ENCODE measurements around the gene SNX30. TPM values are rescaled to one million over a fixed set of nuclear protein-coding genes. Genes with fewer than 3 reads are reported as not detected.

The SNX30 gene
- total RNA-seq, 2 donors from 2014 or later, result 5.0 to 5.7 TPM

- no peaks in the 10 kb centered on the region for H3K36me3 ChIP-seq
- DNase-seq (ENCODE audit: low spot score), result no peak
- no peak overlapping the region for H3K4me3 ChIP-seq
- H3K27ac ChIP-seq, result no peak overlapping the region
- H3K4me1 ChIP-seq, result no peaks in the 10 kb centered on the region
- H3K9me3 ChIP-seq, result no peaks in the 10 kb centered on the region
- no peak for TF ChIP-seq CTCF (IDR thresholded peaks at IDR 0.05)
- H3K27me3 ChIP-seq, result no peaks in the 10 kb centered on the region
Observed at GRCh38 chr9:112896131-112896530, 145.6 kb downstream of the SNX30 start.

- DNase-seq (ENCODE audit: low spot score), result no peak
- H3K27ac ChIP-seq, result no peak overlapping the region
- no peaks in the 10 kb centered on the region for H3K27me3 ChIP-seq
- H3K4me1 ChIP-seq, result no peaks in the 10 kb centered on the region
- H3K9me3 ChIP-seq, result no peaks in the 10 kb centered on the region
- H3K4me3 ChIP-seq, result no peak overlapping the region
- TF ChIP-seq CTCF (IDR thresholded peaks at IDR 0.05), result no peak
- H3K36me3 ChIP-seq, result no peaks in the 10 kb centered on the region
Observed at GRCh38 chr9:112898872-112899311, 148.3 kb downstream of the SNX30 start.

- H3K9me3 ChIP-seq, result no peaks in the 10 kb centered on the region
- H3K4me1 ChIP-seq, result no peaks in the 10 kb centered on the region
- no peaks in the 10 kb centered on the region for H3K36me3 ChIP-seq
- no peaks in the 10 kb centered on the region for H3K27me3 ChIP-seq
- no peak overlapping the region for H3K4me3 ChIP-seq
- no peak overlapping the region for H3K27ac ChIP-seq
- no peak for DNase-seq (ENCODE audit: low spot score)
- TF ChIP-seq CTCF (IDR thresholded peaks at IDR 0.05), result no peak
Observed at GRCh38 chr9:112900488-112900887, 149.9 kb downstream of the SNX30 start.

- DNase-seq (ENCODE audit: low spot score), result no peak
- no peaks in the 10 kb centered on the region for H3K27me3 ChIP-seq
- H3K4me1 ChIP-seq, result no peaks in the 10 kb centered on the region
- no peaks in the 10 kb centered on the region for H3K9me3 ChIP-seq
- no peak for TF ChIP-seq CTCF (IDR thresholded peaks at IDR 0.05)
- no peak overlapping the region for H3K4me3 ChIP-seq
- H3K27ac ChIP-seq, result no peak overlapping the region
- no peaks in the 10 kb centered on the region for H3K36me3 ChIP-seq
Observed at GRCh38 chr9:112900901-112901300, 150.3 kb downstream of the SNX30 start.

GRCh38 chr9:112905084-112905483 is 154.5 kb downstream of the SNX30 start:
- Histone ChIP-seq H3K27me3 (no peaks in the 10 kb centered on the region), H3K9me3 (no peaks in the 10 kb centered on the region), H3K4me3 (no peak overlapping the region), H3K36me3 (no peaks in the 10 kb centered on the region), H3K27ac (no peak overlapping the region), H3K4me1 (no peaks in the 10 kb centered on the region)
- no peak for TF ChIP-seq CTCF (IDR thresholded peaks at IDR 0.05)
- no peak for DNase-seq (ENCODE audit: low spot score)

- H3K36me3 ChIP-seq, result no peaks in the 10 kb centered on the region
- H3K4me3 ChIP-seq, result no peak overlapping the region
- no peaks in the 10 kb centered on the region for H3K27me3 ChIP-seq
- peaks cover 0 to 2% of the 10 kb centered on the region in 2 donors for H3K4me1 ChIP-seq
- H3K27ac ChIP-seq, result no peak overlapping the region
- TF ChIP-seq CTCF (IDR thresholded peaks at IDR 0.05), result no peak
- no peak for DNase-seq (ENCODE audit: low spot score)
- H3K9me3 ChIP-seq, result no peaks in the 10 kb centered on the region
Observed at GRCh38 chr9:112911736-112912135, 161.2 kb downstream of the SNX30 start.

Data from right atrium auricular region (tissue), 2 donors.